Caco-2 (cell line): ENCODE measurements around the gene MLPH. TPM values are rescaled to one million over a fixed set of nuclear protein-coding genes. Genes with fewer than 3 reads are reported as not detected.

ENCODE experiments used
- BruUV-seq: library from RNA; stranded (reverse); fragments of 400-500 nt; replicated peaks from 2 replicates; lab custom pipeline; 2021; lab: Mats Ljungman, UMichigan
- CTCF ChIA-PET: fragments of 300-600 bp; sonication (Branson Sonifier 250); formaldehyde crosslinking; loops from one replicate; lab custom pipeline; 2022; ENCODE audit warnings: antibody characterized with exemption; lab: Charles Lee
- POLR2A ChIA-PET: fragments of 300-600 bp; sonication (Branson Sonifier 250); formaldehyde crosslinking; loops from one replicate; lab custom pipeline; 2022; ENCODE audit warnings: antibody characterized with exemption; lab: Charles Lee
- DNase-seq, 2 experiments: peaks; one replicate each; pipeline versions ENCODE4 v3.0.0 to v3.0.0-alpha.2; 2020 to 2022
- H3K27me3 ChIP-seq: replicated peaks from 2 replicates; pipeline ENCODE4 v1.6.0; 2011; ENCODE audit warnings: low read length; ENCODE audit not compliant: control insufficient read depth, insufficient read depth
- H3K36me3 ChIP-seq: 2 replicates; pipeline ENCODE4 v1.5.1; 2011; ENCODE audit warnings: low read length; ENCODE audit not compliant: control insufficient read depth, insufficient read depth
- H3K4me1 ChIP-seq: fragments of 250-450 bp; sonication (Bioruptor Pico); 2 replicates; pipeline ENCODE4 v1.5.1; 2020; ENCODE audit warnings: mild to moderate bottlenecking
- H3K4me3 ChIP-seq: 2 replicates; pipeline ENCODE4 v1.5.1; 2011; ENCODE audit warnings: low read depth, mild to moderate bottlenecking, control low read depth, low read length
- H3K9me3 ChIP-seq: fragments of 250-450 bp; sonication (Bioruptor Pico); 2 replicates; pipeline ENCODE4 v1.5.1; 2020; ENCODE audit warnings: mild to moderate bottlenecking, moderate library complexity
- H3K27ac Mint-ChIP-seq: one replicate; pipeline ENCODE4 v1.8.0; 2022; ENCODE audit warnings: mixed read lengths; ENCODE audit not compliant: unreplicated experiment
- H3K27me3 Mint-ChIP-seq: one replicate; pipeline ENCODE4 v1.8.0; 2022; ENCODE audit warnings: mixed read lengths; ENCODE audit not compliant: insufficient read depth, unreplicated experiment
- H3K36me3 Mint-ChIP-seq: one replicate; pipeline ENCODE4 v1.8.0; 2022; ENCODE audit warnings: mild to moderate bottlenecking, mixed read lengths; ENCODE audit not compliant: insufficient read depth, unreplicated experiment
- H3K4me1 Mint-ChIP-seq: one replicate; pipeline ENCODE4 v1.8.0; 2022; ENCODE audit warnings: low read depth, mixed read lengths; ENCODE audit not compliant: unreplicated experiment
- H3K4me3 Mint-ChIP-seq: one replicate; pipeline ENCODE4 v1.8.0; 2022; ENCODE audit warnings: mild to moderate bottlenecking, moderate library complexity, mixed read lengths; ENCODE audit not compliant: unreplicated experiment
- H3K9me3 Mint-ChIP-seq: one replicate; pipeline ENCODE4 v1.8.0; 2022; ENCODE audit warnings: mixed read lengths; ENCODE audit not compliant: unreplicated experiment
- CTCF ChIP-seq, 2 experiments: fragments of 200-600 bp in 1 of 2; IDR thresholded peaks; 1 replicate in 1 of 2; 2 replicates in 1 of 2; pipeline versions ENCODE4 v1.5.1 to v1.8.0; 2011 to 2022; ENCODE audit warnings: antibody characterized with exemption in 1 of 2, control low read depth in 1 of 2, inconsistent platforms in 1 of 2, low read depth in 1 of 2, low read length in 1 of 2, mild to moderate bottlenecking in 1 of 2, moderate library complexity in 1 of 2; ENCODE audit not compliant: insufficient read depth in 1 of 2, severe bottlenecking in 1 of 2, unreplicated experiment in 1 of 2
- intact Hi-C: fragments of 100-400 bp; cut with micrococcal nuclease; formaldehyde crosslinking; loops from one replicate; pipeline ENCODE4 v1.10.0; 2022; ENCODE audit not compliant: unreplicated experiment
- total RNA-seq: library from RNA; stranded (reverse); gene quantifications from 2 replicates; pipeline ENCODE4 v1.2.3, GENCODE V29; 2022

The MLPH gene
- total RNA-seq, 1 experiment from 2014 or later = not detected

DNA sequence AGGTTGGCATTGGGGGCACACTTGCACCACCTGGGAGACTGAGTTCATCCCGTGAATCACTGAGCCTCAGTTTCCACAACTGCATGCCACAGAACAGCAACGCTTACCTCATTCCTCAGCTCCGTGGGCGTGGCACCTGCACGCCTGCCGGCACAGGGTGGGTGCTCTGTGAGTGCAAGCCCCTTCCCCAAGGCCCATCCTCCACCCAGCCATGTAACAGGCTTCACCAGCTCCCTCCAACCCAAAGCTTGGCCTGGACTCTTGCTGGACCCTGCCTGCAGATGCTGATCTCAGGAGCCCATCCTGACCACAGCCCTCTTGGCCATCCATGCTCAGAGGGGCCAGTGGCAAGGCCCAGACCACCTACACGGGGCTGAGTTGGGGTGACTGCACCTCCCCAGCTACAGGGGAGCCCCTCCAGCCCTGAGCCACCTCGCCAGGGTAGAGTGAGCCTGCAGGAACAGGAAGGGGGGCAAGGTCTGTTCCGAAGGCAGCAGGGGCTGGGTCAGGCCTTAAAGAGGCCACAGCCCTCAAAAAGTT is 81.1 kb downstream of the MLPH start:
- no TSS peak for BruUV-seq
- POLR2A ChIA-PET = no interaction called here

DNA sequence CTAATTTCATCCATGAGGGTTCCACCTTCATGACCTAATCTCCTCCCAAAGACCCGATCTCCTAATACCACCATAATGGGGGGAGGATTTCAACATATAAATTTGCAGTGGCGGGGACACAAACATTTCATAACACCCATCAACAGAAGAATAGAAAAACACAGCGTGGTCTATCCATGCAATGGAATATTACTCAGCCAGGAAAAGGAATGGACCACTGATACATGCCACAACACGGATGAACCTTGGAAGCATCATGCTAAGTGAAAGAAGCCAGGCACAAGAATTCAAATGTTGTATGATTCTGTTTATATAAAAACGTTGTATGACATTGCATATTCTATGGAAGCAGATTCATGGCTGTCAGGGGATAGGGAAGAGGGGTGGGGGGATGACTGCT is 82.0 kb downstream of the MLPH start:
- Histone ChIP-seq H3K27me3 (no peaks in the 10 kb centered on the region), H3K9me3 (no peaks in the 10 kb centered on the region), H3K36me3 (no peaks in the 10 kb centered on the region), H3K4me1 (no peaks in the 10 kb centered on the region), H3K4me3 (no peak overlapping the region)
- BruUV-seq = no TSS peak
- no peak for DNase-seq
- Mint-ChIP-seq H3K27me3 (no peaks in the 10 kb centered on the region), H3K4me1 (peaks cover 8% of the 10 kb centered on the region), H3K9me3 (no peaks in the 10 kb centered on the region), H3K36me3 (peaks cover 5% of the 10 kb centered on the region), H3K4me3 (no peak overlapping the region), H3K27ac (no peak overlapping the region)
- TF ChIP-seq CTCF (IDR thresholded peaks at IDR 0.05; ENCODE audit: insufficient read depth in 1 of 2, low read depth in 1 of 2, low read length in 1 of 2, severe bottlenecking in 1 of 2, unreplicated experiment in 1 of 2) = no peak
- CTCF ChIA-PET = no interaction called here
- intact Hi-C loops = no loop called here
- POLR2A ChIA-PET = no interaction called here

More for the DNA sequence above, 81.1 kb downstream of the MLPH start:
- intact Hi-C loops = no loop called here
- no peak overlapping the region for H3K4me3 ChIP-seq
- CTCF ChIA-PET = interaction anchor here (0.8 kb wide), 1 partner anchor 56 kb away, joined by 4 read pairs; no protein-coding TSS in a partner anchor
- H3K36me3 ChIP-seq = no peaks in the 10 kb centered on the region
- Mint-ChIP-seq H3K4me3 (no peak overlapping the region), H3K9me3 (no peaks in the 10 kb centered on the region), H3K4me1 (peaks cover 8% of the 10 kb centered on the region), H3K27ac (no peak overlapping the region), H3K27me3 (no peaks in the 10 kb centered on the region), H3K36me3 (no peaks in the 10 kb centered on the region)
- no peak for DNase-seq
- TF ChIP-seq CTCF (IDR thresholded peaks at IDR 0.05; ENCODE audit: insufficient read depth in 1 of 2, low read depth in 1 of 2, low read length in 1 of 2, severe bottlenecking in 1 of 2, unreplicated experiment in 1 of 2) = no peak
- no peaks in the 10 kb centered on the region for H3K9me3 ChIP-seq
- H3K4me1 ChIP-seq = no peaks in the 10 kb centered on the region
- H3K27me3 ChIP-seq = no peaks in the 10 kb centered on the region

DNA sequence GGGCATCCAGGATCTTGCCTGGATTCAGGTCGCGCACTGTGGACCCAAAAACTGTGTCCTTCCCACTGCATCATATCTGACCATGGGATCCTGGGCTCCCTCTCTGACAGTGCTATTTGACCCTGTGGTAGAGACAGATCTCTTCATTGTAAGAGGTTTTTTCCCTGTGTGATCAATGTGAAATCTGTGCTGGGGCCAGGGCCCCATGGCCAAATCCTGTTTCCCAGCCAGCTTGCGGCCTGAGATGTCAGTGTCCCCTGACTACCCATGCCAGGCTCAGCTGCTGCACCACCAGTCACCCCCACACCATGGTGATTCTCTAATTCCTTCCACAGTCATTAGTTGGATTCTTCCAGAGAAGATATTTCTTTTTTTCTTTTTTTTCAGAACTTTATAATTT is 82.8 kb downstream of the MLPH start:
- no peak overlapping the region for H3K4me3 ChIP-seq
- BruUV-seq = no TSS peak
- intact Hi-C loops = no loop called here
- peaks cover 5% of the 10 kb centered on the region for H3K36me3 Mint-ChIP-seq
- H3K27me3 Mint-ChIP-seq = no peaks in the 10 kb centered on the region
- H3K4me1 ChIP-seq = no peaks in the 10 kb centered on the region
- no peaks in the 10 kb centered on the region for H3K9me3 ChIP-seq
- ChIA-PET CTCF (interaction anchor here (0.7 kb wide), 1 partner anchor 212 kb away, joined by 3 read pairs; no protein-coding TSS in a partner anchor), POLR2A (interaction anchor here (0.6 kb wide), 1 partner anchor 94 kb away, joined by 6 read pairs; no protein-coding TSS in a partner anchor)
- DNase-seq = no peak
- no peak overlapping the region for H3K4me3 Mint-ChIP-seq
- TF ChIP-seq CTCF (IDR thresholded peaks at IDR 0.05; ENCODE audit: insufficient read depth in 1 of 2, low read depth in 1 of 2, low read length in 1 of 2, severe bottlenecking in 1 of 2, unreplicated experiment in 1 of 2) = no peak
- no peaks in the 10 kb centered on the region for H3K27me3 ChIP-seq
- H3K4me1 Mint-ChIP-seq = peaks cover 8% of the 10 kb centered on the region
- no peaks in the 10 kb centered on the region for H3K9me3 Mint-ChIP-seq
- no peak overlapping the region for H3K27ac Mint-ChIP-seq
- H3K36me3 ChIP-seq = no peaks in the 10 kb centered on the region
